GM12878 (cell line): ENCODE measurements around the gene ARHGDIA. TPM values are rescaled to one million over a fixed set of nuclear protein-coding genes. Genes with fewer than 3 reads are reported as not detected.
A peak's percentile ranks its signal among the peaks of the same experiment; 100 is the strongest.

ENCODE experiments used
- ATAC-seq: fragments of 200-7000 bp; cut with Tn5 transposase; 3 replicates; pipeline ENCODE4 v1.9.1; 2020; ENCODE audit warnings: mild to moderate bottlenecking, moderate library complexity
- BruUV-seq: library from RNA; stranded (reverse); fragments of 400-500 nt; replicated peaks from 2 replicates; lab custom pipeline; 2021; lab: Mats Ljungman, UMichigan
- CTCF ChIA-PET: fragments of 300-600 bp; sonication (Branson Sonifier 250); formaldehyde crosslinking; extraction: SDS; loops from one replicate; lab custom pipeline; 2021; ENCODE audit warnings: inconsistent platforms; lab: Yijun Ruan, JAX
- POLR2A ChIA-PET: fragments of 350-600 bp; formaldehyde crosslinking; extraction: SDS; loops from one replicate; lab custom pipeline; 2021; ENCODE audit warnings: inconsistent platforms; lab: Charles Lee
- RAD21 ChIA-PET: fragments of 300-600 bp; sonication (Branson Sonifier 250); formaldehyde crosslinking; loops from one replicate; lab custom pipeline; 2023; ENCODE audit warnings: antibody characterized with exemption; ENCODE audit not compliant: unreplicated experiment; lab: Charles Lee
- SMC1A ChIA-PET: fragments of 300-600 bp; sonication (Branson Sonifier 250); formaldehyde crosslinking; loops from one replicate; lab custom pipeline; 2023; ENCODE audit not compliant: unreplicated experiment, uncharacterized antibody; lab: Charles Lee
- DNase-seq: peaks from one replicate; pipeline ENCODE4 v3.0.0-alpha.2; 2011; ENCODE audit warnings: low read depth, low spot score
- FAIRE-seq: peaks from 3 replicates; lab custom pipeline; 2011; peaks lifted over from hg19 to GRCh38; lab: Jason Lieb, UNC
- H2AFZ ChIP-seq: 2 replicates; pipeline ENCODE4 v1.6.0; 2011; ENCODE audit warnings: low read depth, low read length, control low read depth; ENCODE audit not compliant: control insufficient read depth
- H3K27ac ChIP-seq: 2 replicates; pipeline ENCODE4 v1.5.1; 2011; ENCODE audit warnings: control low read depth; ENCODE audit not compliant: control insufficient read depth, insufficient read depth
- H3K27me3 ChIP-seq, 2 experiments: replicated peaks in 1 of 2; 2 replicates each; pipeline versions ENCODE4 v1.6.0 to v1.6.1; 2011; ENCODE audit warnings: low read length in 1 of 2; ENCODE audit not compliant: control insufficient read depth in 2 of 2, insufficient read depth in 2 of 2
- H3K36me3 ChIP-seq, 2 experiments: 2 replicates each; pipeline ENCODE4 v1.5.1; 2011; ENCODE audit warnings: low read length in 1 of 2; ENCODE audit not compliant: control insufficient read depth in 2 of 2, insufficient read depth in 2 of 2
- H3K4me1 ChIP-seq: 2 replicates; pipeline ENCODE4 v1.6.1; 2011; ENCODE audit warnings: mild to moderate bottlenecking, low read length, moderate library complexity, mixed read lengths; ENCODE audit not compliant: control insufficient read depth, insufficient read depth
- H3K4me2 ChIP-seq: 2 replicates; pipeline ENCODE4 v1.6.0; 2011; ENCODE audit warnings: control low read depth; ENCODE audit not compliant: control insufficient read depth, insufficient read depth
- H3K4me3 ChIP-seq: fragments of 200-600 bp; sonication (generic); 2 replicates; pipeline ENCODE4 v1.5.1; 2016
- H3K79me2 ChIP-seq: 2 replicates; pipeline ENCODE4 v1.6.0; 2011; ENCODE audit warnings: low read length; ENCODE audit not compliant: control insufficient read depth, insufficient read depth
- H3K9ac ChIP-seq: 2 replicates; pipeline ENCODE4 v1.8.0; 2011; ENCODE audit warnings: low read length, control low read depth, mixed read lengths; ENCODE audit not compliant: control insufficient read depth, insufficient read depth
- H3K9me3 ChIP-seq: replicated peaks from 3 replicates; pipeline ENCODE4 v1.5.1; 2011; ENCODE audit warnings: mild to moderate bottlenecking, low read length; ENCODE audit not compliant: control insufficient read depth, insufficient read depth
- H4K20me1 ChIP-seq: 2 replicates; pipeline ENCODE4 v1.6.0; 2011; ENCODE audit not compliant: control insufficient read depth, insufficient read depth
- POLR2AphosphoS5 ChIP-seq: IDR thresholded peaks from 2 replicates; pipeline ENCODE4 v1.6.1; 2011; ENCODE audit warnings: mild to moderate bottlenecking, low read length, inconsistent platforms
- POU2F2 ChIP-seq: IDR thresholded peaks from 3 replicates; pipeline ENCODE4 v1.6.1; 2011; ENCODE audit warnings: low read depth, mild to moderate bottlenecking, low read length, borderline replicate concordance
- WGBS: methylation state at CpG from one replicate; pipeline ENCODE4 v1.1.6; 2016; ENCODE audit warnings: low lambda C conversion rate; ENCODE audit not compliant: insufficient replicate concordance, insufficient coverage; ENCODE audit errors: missing lambda C conversion rate; 5-methylcytosine and 5-hydroxymethylcytosine counted together
- in situ Hi-C: fragments of 300-500 bp; cut with MboI; formaldehyde crosslinking; loops from 9 replicates; pipeline ENCODE4 v1.14.3; 2018; ENCODE audit warnings: mixed read lengths
- intact Hi-C: fragments of 100-400 bp; cut with micrococcal nuclease; formaldehyde crosslinking; loops from one replicate; pipeline ENCODE4 v1.14.2; 2022; ENCODE audit not compliant: unreplicated experiment
- polyA plus RNA-seq, 11 experiments: library from polyadenylated mRNA; depleted of rRNA in 4 of 11; unstranded in 6 of 11; stranded (reverse) in 5 of 11; fragments of >200 nt; fragmentation: Nextera tagmentation in 4 of 11; fragmentation: Illumina TruSeq in 1 of 11; extraction: Ambion mirVana in 4 of 11; extraction: Trizol in 1 of 11; gene quantifications; 1 replicate in 1 of 11; 2 replicates in 10 of 11; pipeline versions ENCODE4 v1.2.1 to v1.2.3, GENCODE V29; 2011 to 2016; ENCODE audit warnings: inconsistent platforms in 2 of 11, missing spikeins in 2 of 11, low read depth in 1 of 11
- total RNA-seq, 4 experiments: library from RNA; depleted of rRNA in 3 of 4; stranded (reverse); fragments of >200 nt in 3 of 4; fragmentation: Illumina TruSeq in 1 of 4; extraction: Trizol in 1 of 4; gene quantifications; 2 replicates each; pipeline versions ENCODE4 v1.2.1 to v1.2.3, GENCODE V29; 2013 to 2021
- TF ChIP-seq, protein P1 (sequence below): IDR thresholded peaks from 2 replicates; pipeline ENCODE4 v1.6.1; 2011; ENCODE audit warnings: borderline replicate concordance, low read depth, mild to moderate bottlenecking, moderate library complexity, mixed read lengths, low read length; ENCODE audit not compliant: insufficient read depth; ENCODE audit errors: extremely low read length
- TF ChIP-seq, protein P2 (sequence below): IDR thresholded peaks from 2 replicates; pipeline ENCODE4 v1.6.1; 2011; ENCODE audit warnings: mild to moderate bottlenecking, low read depth, low read length, moderate library complexity; ENCODE audit not compliant: insufficient replicate concordance
- TF ChIP-seq, protein P3 (sequence below): IDR thresholded peaks from 2 replicates; pipeline ENCODE4 v1.6.1; 2011; ENCODE audit warnings: borderline replicate concordance, low read depth, mild to moderate bottlenecking, moderate library complexity, low read length; ENCODE audit not compliant: insufficient read depth, poor library complexity, severe bottlenecking

ARHGDIA gene
- total and polyA plus RNA-seq, 10 of the 15 experiments (the other 5 are each of a cell fraction or from before 2014, with no cell fraction given): 17.9 to 552 (median 169) TPM

DNA sequence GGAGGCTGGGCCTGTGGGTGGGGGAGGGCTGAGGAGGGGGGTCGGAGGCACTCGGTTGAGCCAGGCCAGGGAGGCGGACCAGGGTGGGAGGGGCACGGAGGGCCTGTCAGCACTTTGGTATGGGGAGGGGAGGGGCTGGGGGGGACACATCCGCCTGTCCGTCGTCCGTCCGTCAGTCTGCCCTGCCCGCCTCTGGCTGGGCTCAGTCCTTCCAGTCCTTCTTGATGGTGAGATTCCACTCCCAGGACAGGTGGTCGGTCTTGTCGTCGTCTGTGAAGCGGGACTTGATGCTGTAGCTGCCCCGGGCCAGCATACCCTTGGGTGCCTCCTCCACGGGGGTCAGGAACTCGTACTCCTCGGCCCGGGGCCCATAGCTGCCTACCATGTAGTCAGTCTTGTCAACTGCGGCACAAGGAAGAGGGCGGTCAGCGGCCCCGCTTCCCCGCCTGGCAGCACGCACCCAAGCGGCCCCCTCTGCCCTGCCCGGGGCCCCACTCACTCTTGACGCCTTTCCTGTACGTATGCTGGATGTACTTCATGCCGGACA is 2.4 kb downstream of the ARHGDIA start:
- Histone ChIP-seq H3K4me2 (peak overlapping the region; percentile 81; the same call in 1 of the 2 replicates), H4K20me1 (0 out of 2 replicates have a peak, but pooled peaks cover 3% of the 10 kb centered on the region), H3K4me1 (0 out of 2 replicates have a peak, but pooled peaks cover 8% of the 10 kb centered on the region), H3K36me3 (peaks cover 3 to 24% of the 10 kb centered on the region in 2 experiments; a peak in 3 of 4 replicates), H3K27me3 (no peaks in the 10 kb centered on the region), H3K4me3 (peak overlapping the region; percentile 95), H3K27ac (no peak overlapping the region), H3K79me2 (peaks cover 60% of the 10 kb centered on the region), H2AFZ (no peak overlapping the region), H3K9ac (no peak overlapping the region), H3K9me3 (no peaks in the 10 kb centered on the region)
- ChIA-PET SMC1A (interaction anchor here (1.6 to 1.7 kb wide), 2 partner anchors 7 to 25 kb away, joined by 5 to 7 read pairs; no protein-coding TSS in a partner anchor), CTCF (interaction anchor here (0.9 to 2.5 kb wide), 12 partner anchors 8 to 169 kb away, joined by 3 to 10 read pairs (median 4); partner anchors contain the start of genes DCXR and P4HB), RAD21 (interaction anchor here (0.9 to 2.1 kb wide), 4 partner anchors 7 to 87 kb away, joined by 3 to 8 read pairs (median 4); no protein-coding TSS in a partner anchor), POLR2A (interaction anchor here (0.7 to 3.5 kb wide), 5 partner anchors 10 to 56 kb away, joined by 3 to 26 read pairs (median 10); partner anchors contain the start of genes ALYREF and ANAPC11)
- ATAC-seq (no peak), FAIRE-seq (no peak), DNase-seq (no peak)
- BruUV-seq: TSS peak; percentile 76
- in situ Hi-C loops: no loop called here
- WGBS: 73% methylated on average over 20 of the region's 30 CpGs
- intact Hi-C loops: no loop called here
- TF ChIP-seq, protein P1, sequence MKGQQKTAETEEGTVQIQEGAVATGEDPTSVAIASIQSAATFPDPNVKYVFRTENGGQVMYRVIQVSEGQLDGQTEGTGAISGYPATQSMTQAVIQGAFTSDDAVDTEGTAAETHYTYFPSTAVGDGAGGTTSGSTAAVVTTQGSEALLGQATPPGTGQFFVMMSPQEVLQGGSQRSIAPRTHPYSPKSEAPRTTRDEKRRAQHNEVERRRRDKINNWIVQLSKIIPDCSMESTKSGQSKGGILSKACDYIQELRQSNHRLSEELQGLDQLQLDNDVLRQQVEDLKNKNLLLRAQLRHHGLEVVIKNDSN: no peak
- TF ChIP-seq, protein P2, sequence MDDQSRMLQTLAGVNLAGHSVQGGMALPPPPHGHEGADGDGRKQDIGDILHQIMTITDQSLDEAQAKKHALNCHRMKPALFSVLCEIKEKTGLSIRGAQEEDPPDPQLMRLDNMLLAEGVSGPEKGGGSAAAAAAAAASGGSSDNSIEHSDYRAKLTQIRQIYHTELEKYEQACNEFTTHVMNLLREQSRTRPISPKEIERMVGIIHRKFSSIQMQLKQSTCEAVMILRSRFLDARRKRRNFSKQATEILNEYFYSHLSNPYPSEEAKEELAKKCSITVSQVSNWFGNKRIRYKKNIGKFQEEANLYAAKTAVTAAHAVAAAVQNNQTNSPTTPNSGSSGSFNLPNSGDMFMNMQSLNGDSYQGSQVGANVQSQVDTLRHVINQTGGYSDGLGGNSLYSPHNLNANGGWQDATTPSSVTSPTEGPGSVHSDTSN: peak; percentile 53
- TF ChIP-seq POU2F2 (peak; percentile 50; the same call in 1 of the 3 replicates), POLR2AphosphoS5 (peak; percentile 51)
- TF ChIP-seq, protein P3, sequence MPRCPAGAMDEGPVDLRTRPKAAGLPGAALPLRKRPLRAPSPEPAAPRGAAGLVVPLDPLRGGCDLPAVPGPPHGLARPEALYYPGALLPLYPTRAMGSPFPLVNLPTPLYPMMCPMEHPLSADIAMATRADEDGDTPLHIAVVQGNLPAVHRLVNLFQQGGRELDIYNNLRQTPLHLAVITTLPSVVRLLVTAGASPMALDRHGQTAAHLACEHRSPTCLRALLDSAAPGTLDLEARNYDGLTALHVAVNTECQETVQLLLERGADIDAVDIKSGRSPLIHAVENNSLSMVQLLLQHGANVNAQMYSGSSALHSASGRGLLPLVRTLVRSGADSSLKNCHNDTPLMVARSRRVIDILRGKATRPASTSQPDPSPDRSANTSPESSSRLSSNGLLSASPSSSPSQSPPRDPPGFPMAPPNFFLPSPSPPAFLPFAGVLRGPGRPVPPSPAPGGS: peak; percentile 3
